GM12872 (cell line): ENCODE results near the gene DDX59.

Experiments
- CTCF ChIP-seq: IDR thresholded peaks from 3 replicates; pipeline ENCODE4 v1.5.1; 2011; ENCODE audit warnings: low read depth, mild to moderate bottlenecking, low read length, moderate library complexity; ENCODE audit not compliant: insufficient read depth

The DDX59 gene

GRCh38 chr1:200602632-200603031, 67.1 kb downstream of the DDX59 start:
- TF ChIP-seq CTCF, result no peak
